Measurements from ENCODE around the gene CDK11A. TPM values are rescaled to one million over a fixed set of nuclear protein-coding genes. Genes with fewer than 3 reads are reported as not detected.
"Not testable (repeated sequence)": the region's sequence is repeated elsewhere in the genome, so short reads cannot be mapped to it uniquely, and the experiment has no call there.

The CDK11A gene
- total RNA-seq, 1 donor from 2014 or later: 8.1 TPM

DNA sequence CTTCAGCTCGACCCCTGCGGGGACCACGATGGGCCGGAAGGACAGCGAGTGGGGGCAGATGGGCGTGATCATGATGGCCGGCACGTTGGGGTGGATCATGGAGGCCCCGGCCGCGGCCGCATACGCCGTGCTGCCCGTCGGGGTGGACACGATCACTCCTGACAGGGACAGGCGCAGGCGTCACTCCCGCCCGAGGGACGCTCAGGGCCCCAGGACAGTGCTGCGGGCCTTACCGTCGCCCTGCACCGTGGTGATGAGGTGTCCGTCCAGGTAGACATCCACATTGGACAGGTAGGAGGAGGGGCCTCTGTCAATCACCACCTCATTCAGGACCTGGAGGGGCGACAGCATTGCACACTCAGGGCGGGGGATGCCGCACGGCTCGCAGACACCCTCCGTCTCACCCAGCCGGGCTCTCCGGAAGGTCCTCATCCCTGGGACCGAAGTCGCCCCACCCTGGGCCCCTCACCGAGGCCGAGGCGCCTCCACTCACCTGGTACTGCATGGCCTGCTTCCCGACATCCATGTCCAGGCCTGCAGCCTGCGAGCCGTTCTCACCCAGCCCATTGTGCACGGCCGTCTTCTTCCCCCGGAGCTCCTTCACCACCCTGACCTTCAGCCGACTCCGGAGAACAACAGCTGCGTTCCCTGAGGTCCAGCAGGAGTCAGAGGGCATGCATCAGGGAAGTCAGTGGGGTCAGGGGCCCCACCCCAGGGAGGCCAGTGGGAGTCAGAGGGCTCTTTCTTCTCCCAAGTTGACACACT lies 30.1 kb upstream of the CDK11A start:
- DNase-seq (ENCODE audit: low read depth, low spot score): no peak

DNA sequence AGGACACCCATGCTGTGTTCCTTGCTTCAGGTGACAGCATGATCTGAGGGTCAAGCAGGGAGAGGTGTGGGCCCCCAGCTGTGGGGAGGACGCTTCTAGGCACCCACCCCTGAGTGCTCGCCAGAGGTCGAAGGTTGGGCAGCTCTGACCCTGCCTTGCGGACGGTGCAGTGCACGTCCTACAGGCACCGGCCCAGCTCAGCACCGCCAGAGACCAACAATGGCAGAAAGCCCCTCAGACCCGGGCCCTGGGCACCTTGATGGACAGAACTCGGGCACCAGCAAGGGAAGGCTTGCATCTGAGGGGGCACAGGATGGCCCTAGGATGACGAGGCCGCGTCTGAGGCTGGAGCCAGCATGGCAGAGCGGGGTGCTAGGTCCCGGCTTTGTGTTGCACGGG lies 29.4 kb upstream of the CDK11A start:
- DNase-seq (ENCODE audit: low read depth, low spot score): no peak

DNA sequence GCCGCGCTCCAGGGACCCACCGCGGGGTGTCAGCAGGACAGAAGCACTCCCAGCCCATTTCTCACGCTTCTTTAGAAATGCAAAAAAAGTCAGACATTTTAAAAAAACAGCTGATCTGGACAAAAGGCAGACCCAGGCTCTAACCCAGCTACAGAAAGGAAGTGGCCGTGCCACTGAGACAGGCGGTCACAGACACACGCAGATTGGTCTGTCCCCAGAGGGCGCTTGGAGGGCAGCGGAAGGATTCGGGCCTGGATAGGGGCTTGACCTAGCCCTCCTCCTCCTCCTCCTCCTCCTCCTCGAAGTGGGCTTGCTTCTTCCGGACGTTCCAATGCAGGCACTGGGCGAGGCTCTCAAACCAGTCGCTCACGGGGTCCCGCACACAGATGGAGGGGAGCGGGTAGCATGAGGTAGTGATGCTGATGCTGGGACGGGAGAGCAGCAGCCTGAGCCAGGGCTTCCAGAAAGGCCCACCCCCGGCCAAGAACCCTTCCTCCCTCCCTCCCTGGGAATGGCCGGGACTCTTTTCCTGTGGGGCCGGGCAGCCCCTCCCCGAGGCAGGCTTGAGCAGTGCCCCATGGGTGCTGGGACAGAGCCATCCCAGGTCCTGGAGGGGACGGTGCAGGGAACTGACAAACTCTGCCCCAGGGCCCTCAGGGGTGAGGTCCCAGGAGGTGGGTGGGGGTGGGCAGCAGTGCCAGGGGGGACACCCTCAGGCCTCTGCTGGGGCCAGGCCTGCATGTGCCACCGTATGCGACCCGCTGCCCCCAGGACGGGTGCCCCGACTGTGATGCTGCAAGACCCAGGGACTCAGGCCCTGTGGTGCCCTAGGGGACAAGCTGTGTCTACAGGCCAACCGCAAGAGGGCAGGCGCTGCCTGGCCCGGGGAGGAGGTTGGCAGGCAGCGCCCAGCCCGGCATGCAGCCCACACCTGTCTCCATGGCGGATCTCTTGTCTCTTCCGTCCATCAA lies 28.8 kb upstream of the CDK11A start:
- no peak for DNase-seq (ENCODE audit: low read depth, low spot score)

DNA sequence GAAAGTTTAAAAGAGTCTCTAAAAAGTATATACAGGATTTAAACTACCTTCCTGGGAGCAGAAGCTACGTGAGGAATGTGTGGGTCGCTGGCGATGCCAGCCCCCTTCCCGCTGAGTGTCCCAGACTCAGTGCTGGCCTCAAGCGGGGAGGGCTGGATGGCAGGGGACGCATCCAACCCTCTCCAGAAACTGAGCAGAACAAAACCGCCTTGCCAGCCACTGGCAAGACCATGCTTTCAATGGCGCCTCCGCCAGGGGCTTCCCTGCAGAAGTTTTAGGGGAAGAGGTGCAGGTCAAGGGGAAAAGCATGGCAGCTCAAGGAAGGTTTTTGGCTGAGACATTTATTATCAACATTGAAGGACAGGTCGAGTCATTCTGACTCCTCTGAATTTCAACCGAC lies 28.0 kb upstream of the CDK11A start:
- DNase-seq (ENCODE audit: low read depth, low spot score): no peak

DNA sequence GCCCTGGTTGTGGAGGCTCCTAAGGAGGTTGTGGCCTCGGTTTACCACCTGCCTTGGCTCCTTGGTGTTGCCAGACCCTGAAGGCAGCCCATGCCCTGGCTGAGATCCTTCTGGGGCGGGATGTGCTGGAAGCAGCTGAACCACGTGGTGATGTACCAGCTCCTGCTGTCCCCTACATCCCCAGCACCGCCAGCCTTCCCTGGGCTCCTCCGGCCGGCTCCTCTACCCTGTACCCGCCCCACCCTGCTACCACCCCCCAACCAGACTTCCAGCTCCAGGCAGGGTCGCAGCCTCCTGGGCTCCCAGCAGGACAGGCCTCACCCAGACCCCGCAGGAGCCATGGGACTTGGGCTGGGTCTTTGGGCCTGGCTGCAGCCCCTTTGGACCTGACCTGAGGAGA lies 25.8 kb upstream of the CDK11A start:
- DNase-seq (ENCODE audit: low read depth, low spot score): not testable (repeated sequence)

- DNase-seq (ENCODE audit: low read depth, low spot score): no peak
Measured at GRCh38 chr1:1748686-1749321, 24.6 kb upstream of the CDK11A start.

DNA sequence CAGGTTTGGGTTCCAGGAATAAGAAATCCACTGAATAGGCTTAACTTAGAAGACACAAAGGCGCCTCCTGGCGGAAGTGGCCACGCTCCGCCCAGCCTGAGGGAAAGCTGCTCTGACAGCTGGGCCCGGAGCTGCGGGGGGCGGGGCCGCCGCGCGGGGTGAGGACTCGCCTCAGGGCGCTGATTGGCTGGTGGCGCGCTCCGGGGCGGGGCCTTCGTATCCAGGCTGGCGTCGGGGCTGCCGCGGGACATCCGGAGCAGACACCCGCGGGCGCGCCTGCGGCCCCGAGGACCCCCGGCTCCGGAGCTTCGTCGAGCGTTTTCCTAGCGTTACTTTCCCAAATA lies 22.4 kb upstream of the CDK11A start:
- DNase-seq (ENCODE audit: low read depth, low spot score): not testable (repeated sequence)

GRCh38 chr1:1745651-1746565 lies 21.8 kb upstream of the CDK11A start:
- DNase-seq (ENCODE audit: low read depth, low spot score): peak; percentile 27

DNA sequence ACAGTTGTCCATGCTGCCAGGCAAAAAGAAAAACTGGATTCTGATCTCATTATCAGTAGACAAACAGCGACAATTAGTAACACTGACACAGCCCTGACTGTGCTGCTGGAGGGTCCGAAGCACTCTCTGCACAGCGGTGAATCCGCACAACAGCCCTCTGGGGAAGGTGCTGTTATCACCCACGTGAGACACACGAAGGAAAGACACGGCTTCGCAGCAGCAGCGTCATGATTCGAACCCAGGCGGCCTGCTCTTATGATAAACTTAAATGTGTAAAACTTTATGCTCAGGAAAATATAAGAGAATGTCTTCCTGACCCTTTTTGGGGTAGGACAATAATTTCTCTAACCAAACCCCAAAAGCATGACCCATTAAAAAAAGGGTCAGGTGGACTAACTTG lies 18.4 kb upstream of the CDK11A start:
- not testable (repeated sequence) for DNase-seq (ENCODE audit: low read depth, low spot score)

DNA sequence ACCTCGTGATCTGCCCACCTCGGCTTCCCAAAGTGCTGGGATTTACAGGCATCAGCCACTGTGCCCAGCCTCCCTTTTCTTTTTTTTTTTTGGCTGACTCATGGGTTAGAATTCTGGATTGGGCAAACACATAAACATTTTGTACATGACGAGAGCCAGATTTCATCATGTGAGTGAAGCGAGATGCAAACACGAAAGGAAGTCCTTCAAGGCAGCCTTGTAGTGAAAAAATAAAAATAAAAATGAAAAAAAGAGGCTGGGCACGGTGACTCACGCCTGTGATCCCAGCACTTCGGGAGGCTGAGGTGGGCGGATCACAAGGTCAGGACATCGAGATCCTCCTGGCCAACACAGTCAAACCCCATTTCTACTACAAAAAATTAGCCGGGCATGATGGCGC lies 16.9 kb upstream of the CDK11A start:
- DNase-seq (ENCODE audit: low read depth, low spot score): peak; percentile 35

DNA sequence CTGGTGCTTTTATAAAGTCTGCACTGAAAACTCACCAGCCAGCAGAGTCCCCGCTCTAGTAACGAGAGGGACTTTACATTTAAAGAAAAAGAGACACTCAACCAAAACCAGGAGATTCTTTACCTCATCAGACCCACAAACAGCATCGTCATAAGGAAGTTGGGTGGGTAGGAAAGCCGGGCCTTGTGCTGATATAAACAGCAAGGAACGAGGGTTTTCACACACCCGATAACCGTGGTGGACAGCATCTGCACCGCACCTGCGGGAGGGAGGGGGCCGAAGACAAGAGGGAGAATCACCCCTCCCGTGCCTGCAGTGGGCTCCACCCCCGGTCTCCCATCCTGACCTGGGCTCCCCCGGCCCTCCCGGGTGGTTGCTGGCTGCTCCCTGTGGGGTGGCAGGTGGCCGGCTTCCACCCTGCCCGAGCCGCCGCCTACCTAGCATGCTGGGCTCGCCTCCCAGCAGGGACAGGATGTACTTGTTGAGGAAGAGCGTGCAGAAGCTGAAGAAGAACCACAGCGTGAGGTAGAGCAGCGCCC lies 14.7 kb upstream of the CDK11A start:
- DNase-seq (ENCODE audit: low read depth, low spot score): not testable (repeated sequence)

DNA sequence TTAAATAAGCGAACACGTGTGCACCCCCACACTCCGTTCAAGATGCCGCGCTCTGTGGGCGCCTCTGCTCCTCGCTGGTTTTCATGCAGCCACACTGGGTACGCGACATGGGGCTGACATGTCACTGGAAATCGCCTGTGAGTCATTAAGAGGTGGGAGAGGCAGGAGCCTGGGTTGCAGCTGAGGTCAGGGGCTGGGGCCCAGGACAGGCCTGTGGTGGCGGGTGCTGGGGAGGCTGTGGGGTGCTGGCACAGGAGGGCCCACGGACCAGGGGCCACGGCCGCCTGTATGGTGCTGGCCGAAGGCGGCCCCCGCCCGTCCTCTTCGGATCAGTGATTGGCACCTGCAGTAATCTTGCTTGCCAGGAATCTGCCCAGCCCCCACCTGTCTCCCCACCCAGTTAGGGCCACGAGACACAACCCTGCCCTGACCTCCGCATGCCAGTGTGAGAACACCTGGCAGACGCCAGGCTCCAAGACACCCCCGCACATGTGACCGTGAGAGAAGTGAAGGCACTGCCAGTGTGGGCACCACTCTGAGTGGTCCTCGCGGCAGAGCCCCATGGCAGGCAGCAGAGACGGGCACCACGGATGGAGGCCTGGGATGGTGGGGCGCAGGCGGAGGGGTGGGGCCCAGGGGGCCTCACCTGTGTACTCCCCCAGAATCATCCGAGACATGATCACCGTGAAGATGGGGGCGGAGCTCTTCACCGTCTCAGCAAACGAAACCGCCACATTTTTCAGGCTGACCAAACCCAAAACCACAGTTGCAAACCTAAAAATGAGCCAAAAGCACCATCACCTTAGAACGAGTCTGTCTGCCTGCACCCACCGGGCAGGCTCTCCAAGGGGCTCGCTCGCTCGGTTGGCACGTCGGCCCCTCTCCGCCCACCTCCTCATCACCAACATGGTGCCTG lies 13.8 kb upstream of the CDK11A start:
- DNase-seq (ENCODE audit: low read depth, low spot score): not testable (repeated sequence)

DNA sequence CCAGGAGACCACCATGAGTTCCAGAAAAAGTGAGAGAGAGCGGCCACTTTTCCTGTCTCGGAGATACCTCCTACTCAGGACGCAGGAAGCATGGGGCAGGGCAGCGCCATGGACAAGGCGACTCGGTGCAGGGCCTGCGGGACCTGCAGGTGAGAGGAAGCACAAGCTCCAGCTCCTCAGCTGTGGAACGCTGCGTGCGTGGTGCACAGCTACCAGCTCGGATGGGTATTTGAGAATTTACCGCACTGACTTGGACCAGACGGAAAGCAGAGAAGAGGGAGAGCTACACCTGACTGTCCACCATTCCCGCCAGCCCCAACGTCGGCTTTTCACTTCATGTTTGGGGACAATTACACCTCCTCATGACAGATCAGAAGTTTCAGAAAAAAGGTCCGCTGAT lies 8.2 kb upstream of the CDK11A start:
- DNase-seq (ENCODE audit: low read depth, low spot score): no peak

GRCh38 chr1:1730870-1731269 lies 6.7 kb upstream of the CDK11A start:
- DNase-seq (ENCODE audit: low read depth, low spot score): no peak

DNA sequence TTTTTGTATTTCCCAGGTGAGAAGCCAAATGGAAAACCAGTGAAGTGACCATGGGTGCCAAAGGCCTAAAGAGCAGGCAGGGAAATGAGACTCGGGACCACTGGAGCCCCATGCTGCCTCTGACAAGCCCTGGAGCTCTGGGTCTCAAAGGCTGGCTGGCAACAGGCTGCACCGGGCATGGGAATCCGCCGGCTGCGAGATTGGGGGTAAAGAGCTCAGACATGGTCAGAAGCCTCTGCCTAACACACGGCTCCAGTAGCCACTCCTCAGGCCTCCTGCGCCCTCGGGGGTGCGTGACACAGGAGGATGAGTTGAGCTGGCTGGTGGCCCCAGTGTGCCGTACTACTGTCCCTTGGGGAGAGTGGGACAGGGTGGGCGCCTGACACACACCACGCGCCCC lies 6.1 kb upstream of the CDK11A start:
- not testable (repeated sequence) for DNase-seq (ENCODE audit: low read depth, low spot score)

GRCh38 chr1:1729116-1729816 lies 5.1 kb upstream of the CDK11A start:
- not testable (repeated sequence) for DNase-seq (ENCODE audit: low read depth, low spot score)

GRCh38 chr1:1728308-1729005 lies 4.3 kb upstream of the CDK11A start:
- DNase-seq (ENCODE audit: low read depth, low spot score): not testable (repeated sequence)

- DNase-seq (ENCODE audit: low read depth, low spot score): not testable (repeated sequence)
Measured at GRCh38 chr1:1727131-1727651, 3.0 kb upstream of the CDK11A start.
